ENCODE results near the gene TOPORS. TPM values are rescaled to one million over a fixed set of nuclear protein-coding genes. Genes with fewer than 3 reads are reported as not detected.
"Not testable (repeated sequence)": the region's sequence is repeated elsewhere in the genome, so short reads cannot be mapped to it uniquely, and the experiment has no call there.

TOPORS gene
- 29.6 TPM for total RNA-seq

GRCh38 chr9:32552172-32552872, at the start of gene TOPORS, which contains the start of gene SMIM27:
TOPORS (minus strand) TSS chr9:32552586; CDS start chr9:32552436, 150 bp downstream.
SMIM27 (plus strand) TSS chr9:32552327; CDS start chr9:32552435, 108 bp downstream.
- DNase-seq: peak; percentile 96

DNA sequence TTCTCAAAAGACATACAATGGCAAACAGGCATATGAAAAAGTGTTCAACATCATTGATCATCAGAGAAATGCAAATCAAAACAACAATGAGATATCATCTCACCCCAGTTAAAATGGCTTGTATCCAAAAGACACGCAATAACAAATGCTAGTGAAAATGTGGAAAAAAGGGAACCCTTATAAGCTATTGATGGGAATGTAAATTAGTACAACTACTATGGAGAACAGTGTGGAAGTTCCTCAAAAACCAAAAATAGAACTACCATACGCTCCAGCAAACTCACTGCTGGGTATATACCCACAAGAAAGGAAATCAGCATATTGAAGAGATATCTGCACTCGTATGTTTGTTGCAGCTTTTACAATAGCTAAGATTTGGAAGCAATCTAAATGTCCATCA, 46.6 kb upstream of the TOPORS start:
- DNase-seq: not testable (repeated sequence)

DNA sequence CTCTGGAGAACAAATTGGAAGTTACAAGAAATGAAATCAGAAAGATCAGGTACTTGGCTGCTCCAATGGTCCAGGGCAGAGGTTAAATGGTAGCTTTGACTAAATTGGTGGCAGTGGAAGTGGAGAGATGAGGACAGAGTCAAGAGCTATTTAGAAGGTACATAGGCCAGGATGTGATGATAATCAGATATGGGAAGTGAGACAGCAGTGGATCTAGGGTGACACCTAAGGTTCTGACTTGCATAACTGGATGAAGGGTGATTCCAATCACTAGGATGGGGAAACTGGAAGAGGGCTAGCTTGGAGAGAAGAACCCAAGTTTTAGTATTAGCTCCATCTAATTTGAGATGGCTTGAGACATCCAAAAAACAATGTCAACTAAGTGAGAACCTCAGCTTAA, 44.5 kb upstream of the TOPORS start:
- no peak for DNase-seq

DNA sequence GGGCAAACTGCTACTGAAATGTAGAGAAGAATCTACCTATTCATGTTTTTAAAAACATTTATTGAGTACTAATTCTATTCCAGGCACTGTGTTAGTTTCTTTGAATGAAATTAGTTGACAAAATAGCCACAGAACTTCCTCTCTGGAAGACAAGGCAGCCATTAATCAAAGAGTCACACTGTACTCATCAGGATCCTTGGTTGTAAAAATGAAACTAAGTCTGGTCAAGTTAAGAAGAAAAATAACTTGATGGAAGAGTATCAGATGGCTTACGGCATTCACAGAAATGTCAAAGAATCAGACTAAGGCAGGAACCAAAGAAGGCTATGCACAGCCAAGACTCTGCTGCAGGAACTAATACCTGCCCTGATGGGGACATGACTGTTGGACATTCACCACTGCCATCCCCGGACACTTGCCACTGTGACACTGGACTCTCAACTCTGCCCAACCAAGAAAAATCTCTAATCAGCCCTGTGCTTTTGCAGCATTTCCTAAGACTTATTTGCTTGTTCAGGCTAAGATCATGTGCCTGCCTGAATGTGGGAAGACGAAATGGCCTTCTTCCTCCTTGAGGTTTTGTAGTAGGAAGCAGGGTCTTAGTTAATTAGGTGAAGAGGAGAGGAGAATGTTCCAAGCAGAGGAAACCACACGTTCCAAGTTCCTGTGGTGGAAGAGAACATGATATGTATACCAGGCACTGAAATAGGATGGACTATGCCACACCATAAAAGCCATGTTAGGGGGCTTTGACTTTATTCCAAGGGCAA, 43.9 kb upstream of the TOPORS start:
- DNase-seq: no peak

DNA sequence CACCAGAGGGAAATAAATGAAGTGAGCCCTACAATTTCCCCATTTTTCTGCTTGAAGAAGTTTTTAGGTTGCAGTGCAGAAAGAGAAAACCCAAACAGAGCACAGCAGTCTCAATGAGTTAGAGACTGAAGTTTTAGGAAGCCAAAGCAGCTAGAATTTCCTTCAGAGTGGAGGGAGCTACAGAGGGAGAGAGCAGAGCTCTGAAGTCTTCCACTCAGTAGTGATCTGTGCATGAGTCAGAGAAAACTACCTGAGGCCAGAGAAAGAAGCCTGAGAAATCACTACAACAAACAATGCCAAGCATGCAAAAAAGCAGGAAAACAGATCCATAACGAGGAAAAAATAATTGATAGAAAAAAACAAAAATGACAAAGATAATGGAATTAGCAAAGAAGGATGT, 38.5 kb upstream of the TOPORS start:
- DNase-seq: no peak

DNA sequence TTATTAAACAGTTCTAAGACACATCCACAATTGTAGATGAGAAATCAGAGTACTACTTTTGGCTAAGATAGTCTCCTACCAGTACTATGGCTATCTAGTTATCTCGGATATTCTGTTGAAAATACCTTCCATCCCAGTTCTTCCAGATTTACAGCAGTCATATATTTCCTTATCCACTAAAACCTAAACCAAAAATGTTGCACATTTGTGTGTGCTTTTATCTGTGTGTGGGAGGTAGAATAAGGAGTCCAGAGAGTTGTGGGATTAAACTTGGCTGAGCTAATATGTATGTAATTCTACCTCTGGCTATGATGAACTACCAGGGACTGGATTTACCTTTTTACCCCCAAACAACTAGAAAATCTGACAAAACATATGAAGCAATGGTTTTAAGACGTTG, 38.1 kb upstream of the TOPORS start:
- DNase-seq: no peak

DNA sequence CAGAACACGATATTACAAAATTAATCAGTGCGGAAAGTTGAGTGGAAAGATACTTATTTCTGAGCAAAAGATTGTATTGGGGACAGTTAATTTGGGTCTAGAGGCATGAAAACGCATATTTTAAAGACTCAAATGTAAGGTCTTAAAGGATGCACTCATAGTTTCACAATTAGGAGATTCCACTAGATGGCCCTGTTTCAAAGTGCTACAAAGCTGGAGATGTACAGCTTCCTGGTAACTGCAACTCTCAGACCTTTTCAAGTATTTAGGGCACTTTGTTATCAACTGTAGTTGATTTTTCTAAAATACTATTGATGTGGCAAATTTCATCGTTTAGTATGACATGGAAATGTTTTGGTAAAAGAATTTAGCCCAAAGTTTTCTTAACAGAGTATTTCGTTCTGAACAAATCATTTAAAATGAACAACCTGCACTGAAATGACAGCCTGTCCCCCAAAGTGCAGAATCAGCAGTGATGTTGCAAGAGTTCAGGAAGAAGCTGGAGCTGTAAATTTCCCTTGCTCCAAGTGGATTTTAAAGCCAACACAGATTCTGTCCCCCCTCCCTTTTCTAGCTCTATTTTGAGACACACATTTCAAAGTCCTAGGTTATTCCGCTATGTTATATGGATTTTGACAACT, 36.8 kb upstream of the TOPORS start:
- DNase-seq: peak; percentile 34

GRCh38 chr9:32587901-32588300, 35.5 kb upstream of the TOPORS start:
- DNase-seq: peak; percentile 8

DNA sequence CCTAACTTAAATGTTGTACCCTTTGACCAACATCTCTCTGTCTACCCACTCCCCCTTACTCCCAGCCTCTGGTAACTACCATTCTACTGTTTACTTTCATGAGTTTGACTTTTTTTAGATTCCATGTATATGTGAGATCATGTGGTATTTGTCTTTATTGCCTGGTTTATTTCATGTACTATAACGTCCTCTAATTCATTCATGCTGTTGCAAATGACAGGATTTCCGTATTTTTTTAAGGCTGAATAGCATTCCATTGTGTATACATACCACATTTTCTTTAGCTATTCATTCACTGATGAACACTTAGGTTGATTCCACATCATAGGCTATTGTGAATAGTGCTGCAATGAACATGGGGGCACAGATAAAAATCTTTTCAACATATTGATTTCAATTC, 32.4 kb upstream of the TOPORS start:
- peak; percentile 0 for DNase-seq

GRCh38 chr9:32581512-32582143, 29.2 kb upstream of the TOPORS start:
- DNase-seq: no peak

DNA sequence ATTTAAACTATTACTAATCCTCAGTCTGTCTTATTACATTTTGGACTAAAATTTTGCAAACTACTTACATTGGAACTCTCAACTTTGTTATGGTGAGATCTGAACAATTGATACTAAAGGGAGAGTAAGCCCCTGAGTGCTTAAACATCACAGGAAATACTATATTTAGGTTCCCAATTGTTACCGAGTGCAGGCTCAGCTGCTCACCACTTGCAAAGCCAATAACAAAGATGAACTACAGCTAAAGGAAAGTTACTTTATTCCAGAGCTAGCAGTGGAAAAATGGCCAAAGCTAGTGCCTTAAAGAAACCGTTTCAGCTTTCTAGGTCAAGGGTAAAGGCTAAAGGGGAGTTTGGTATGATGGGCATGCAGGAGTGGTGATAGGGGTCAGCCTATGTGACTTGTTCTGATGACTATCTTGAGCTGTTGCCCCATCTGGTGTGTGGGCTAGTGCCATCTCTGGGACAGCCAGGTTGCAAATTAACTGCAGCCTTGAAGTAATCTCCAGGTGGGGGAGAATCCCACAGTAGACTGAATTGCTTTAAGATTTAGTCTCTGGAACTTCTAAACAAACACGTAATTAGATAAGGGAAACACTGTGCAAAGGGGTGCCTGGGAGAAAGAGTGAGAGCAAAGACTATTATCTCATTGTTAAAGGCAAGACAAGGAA, 28.4 kb upstream of the TOPORS start:
- DNase-seq: no peak

GRCh38 chr9:32579706-32580331, 27.4 kb upstream of the TOPORS start:
- peak; percentile 27 for DNase-seq

DNA sequence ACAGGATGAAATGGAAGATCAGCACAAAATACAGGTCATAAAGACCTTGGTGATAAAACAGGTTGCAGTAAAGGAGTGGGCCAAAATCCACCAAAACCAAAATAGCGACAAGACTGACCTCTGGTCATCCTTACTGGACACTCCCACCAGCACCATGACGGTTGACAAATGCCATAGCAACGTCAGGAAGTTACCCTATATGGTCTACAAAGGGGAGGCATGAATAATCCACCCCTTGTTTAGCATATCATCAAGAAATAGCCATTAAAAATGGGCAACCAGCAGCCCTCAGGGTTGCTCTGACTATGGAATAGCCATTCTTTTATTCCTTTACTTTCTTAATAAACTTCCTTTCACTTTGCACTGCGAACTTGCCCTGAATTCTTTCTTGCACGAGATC, 26.6 kb upstream of the TOPORS start:
- no peak for DNase-seq

DNA sequence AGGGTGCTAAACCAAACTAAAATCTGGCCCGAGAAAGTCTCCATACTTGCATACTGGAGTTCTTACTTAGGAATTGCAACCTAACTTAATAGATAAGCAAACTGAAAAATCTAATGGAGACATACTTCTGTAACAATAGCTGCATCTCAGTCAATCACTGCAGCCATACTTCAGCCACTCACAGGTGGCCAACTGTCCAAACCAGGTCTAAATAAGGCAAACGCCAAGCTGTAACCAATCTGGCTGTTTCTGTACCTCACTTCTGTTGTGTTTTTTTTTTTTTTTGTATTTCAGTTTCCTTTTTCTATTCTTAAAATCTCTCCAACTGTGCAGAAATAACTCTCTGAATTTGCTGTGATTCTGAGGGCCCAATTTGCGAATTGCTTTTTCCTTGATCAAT, 24.9 kb upstream of the TOPORS start:
- DNase-seq: no peak

- no peak for DNase-seq
Measured at GRCh38 chr9:32574858-32575257, 22.5 kb upstream of the TOPORS start.

- DNase-seq: no peak
Measured at GRCh38 chr9:32573821-32574220, 21.4 kb upstream of the TOPORS start.

DNA sequence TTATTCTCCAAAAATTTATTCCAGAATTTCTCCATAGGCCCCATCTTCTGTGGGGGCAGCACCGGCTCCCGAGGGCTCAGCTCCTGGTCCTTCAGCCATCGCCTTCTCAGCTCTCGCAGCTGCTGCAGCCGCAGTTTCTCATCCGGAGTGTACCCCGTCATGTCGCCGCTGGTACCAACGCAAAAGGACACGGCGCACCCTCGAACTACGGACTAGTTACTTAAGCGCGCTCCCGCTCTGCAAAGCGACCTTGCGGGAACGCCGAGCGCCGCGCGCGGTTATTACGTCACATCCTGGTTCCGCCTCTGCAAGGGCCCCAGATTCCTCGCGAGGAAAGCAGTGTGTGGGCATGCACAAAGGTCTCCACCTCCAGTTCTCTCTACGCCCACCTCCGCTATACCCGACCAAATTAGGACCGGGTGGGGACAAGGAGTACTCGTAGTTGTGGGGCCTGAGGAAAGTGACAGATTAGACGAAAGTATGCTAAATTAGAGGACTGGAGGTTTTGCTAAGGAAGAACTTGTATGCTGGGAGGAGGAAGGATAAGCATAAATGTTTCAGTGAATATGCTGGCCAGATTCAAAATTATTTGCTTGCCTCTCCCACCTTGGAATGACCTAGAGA, 20.6 kb upstream of the TOPORS start, which contains the start of gene NDUFB6:
Gene NDUFB6, minus strand, starts transcription at position 260 of the 624 bp plus-strand sequence. Its CDS starts 99 bp downstream, at position 161.
- DNase-seq: peak; percentile 94

- peak; percentile 31 for DNase-seq
Measured at GRCh38 chr9:32571969-32572899, 19.8 kb upstream of the TOPORS start.

DNA sequence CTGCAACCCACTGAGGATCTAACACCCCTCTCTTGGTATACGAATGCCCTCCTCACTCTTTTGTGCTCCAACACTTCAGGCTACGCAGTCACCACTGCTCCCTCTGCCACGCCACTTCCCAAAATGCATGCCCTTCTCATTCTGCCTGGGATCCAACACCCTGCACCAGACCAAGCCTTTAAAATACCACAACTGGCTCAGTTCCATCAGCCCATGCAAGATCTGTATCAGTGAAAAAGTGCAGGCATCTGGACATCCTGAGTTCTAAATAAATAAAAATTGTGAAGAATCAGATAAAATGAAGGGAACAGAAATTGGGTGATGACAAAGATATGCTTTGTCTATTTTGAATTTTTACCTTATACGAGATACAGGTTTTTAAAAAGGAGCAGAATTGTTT, 17.9 kb upstream of the TOPORS start:
- DNase-seq: no peak

DNA sequence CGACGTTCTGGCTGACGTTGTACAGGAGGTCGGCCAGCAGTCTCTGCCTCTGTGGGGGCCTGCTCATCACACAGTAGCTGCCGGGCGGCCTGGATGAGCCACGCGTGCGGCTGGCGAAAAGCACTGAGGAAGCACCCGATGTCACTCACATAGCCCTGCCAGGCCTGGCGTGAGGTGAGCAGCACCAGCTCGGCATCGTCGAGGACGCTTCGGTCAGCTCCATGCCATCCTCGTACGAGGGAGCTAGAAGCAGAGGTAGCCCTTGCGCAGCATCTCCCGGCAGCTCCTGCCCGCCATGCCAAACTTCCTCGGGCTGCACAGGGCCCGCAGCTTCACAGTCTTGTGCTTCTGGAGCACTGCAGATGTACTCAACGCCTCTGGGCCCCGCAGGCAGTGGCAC, 14.4 kb upstream of the TOPORS start:
- no peak for DNase-seq
